ENCODE results near the gene SLC19A1.

The SLC19A1 gene

GRCh38 chr21:45510466-45510955, 31.7 kb downstream of the SLC19A1 start:
- Histone ChIP-seq H3K4me3 (ENCODE audit: insufficient read depth, low read depth, low read length, poor library complexity, severe bottlenecking) (no peak overlapping the region), H3K36me3 (ENCODE audit: control insufficient read depth, insufficient read depth, low read length) (no peaks in the 10 kb centered on the region), H3K27me3 (replicated peaks; ENCODE audit: control insufficient read depth, insufficient read depth, low read length, poor library complexity, severe bottlenecking) (no peaks in the 10 kb centered on the region), H3K9me3 (ENCODE audit: control insufficient read depth, low read length) (no peaks in the 10 kb centered on the region), H3K27ac (ENCODE audit: insufficient read depth, low read length, poor library complexity, severe bottlenecking) (no peak overlapping the region), H3K4me1 (ENCODE audit: control insufficient read depth, insufficient read depth, low read length, poor library complexity, severe bottlenecking) (no peaks in the 10 kb centered on the region)
- DNase-seq, result no peak

- no peak for DNase-seq
- no peaks in the 10 kb centered on the region for H3K9me3 ChIP-seq (ENCODE audit: control insufficient read depth, low read length)
- H3K36me3 ChIP-seq (ENCODE audit: control insufficient read depth, insufficient read depth, low read length), result no peaks in the 10 kb centered on the region
- H3K27ac ChIP-seq (ENCODE audit: insufficient read depth, low read length, poor library complexity, severe bottlenecking), result no peak overlapping the region
- H3K4me1 ChIP-seq (ENCODE audit: control insufficient read depth, insufficient read depth, low read length, poor library complexity, severe bottlenecking), result no peaks in the 10 kb centered on the region
- no peaks in the 10 kb centered on the region for H3K27me3 ChIP-seq (replicated peaks; ENCODE audit: control insufficient read depth, insufficient read depth, low read length, poor library complexity, severe bottlenecking)
- H3K4me3 ChIP-seq (ENCODE audit: insufficient read depth, low read depth, low read length, poor library complexity, severe bottlenecking), result no peak overlapping the region
Observed at GRCh38 chr21:45509566-45510465, 32.4 kb downstream of the SLC19A1 start.

- Histone ChIP-seq H3K4me3 (ENCODE audit: insufficient read depth, low read depth, low read length, poor library complexity, severe bottlenecking) (no peak overlapping the region), H3K27me3 (replicated peaks; ENCODE audit: control insufficient read depth, insufficient read depth, low read length, poor library complexity, severe bottlenecking) (no peaks in the 10 kb centered on the region), H3K36me3 (ENCODE audit: control insufficient read depth, insufficient read depth, low read length) (no peaks in the 10 kb centered on the region), H3K4me1 (ENCODE audit: control insufficient read depth, insufficient read depth, low read length, poor library complexity, severe bottlenecking) (no peaks in the 10 kb centered on the region), H3K27ac (ENCODE audit: insufficient read depth, low read length, poor library complexity, severe bottlenecking) (no peak overlapping the region), H3K9me3 (ENCODE audit: control insufficient read depth, low read length) (no peaks in the 10 kb centered on the region)
- no peak for DNase-seq
Observed at GRCh38 chr21:45508607-45509565, 33.4 kb downstream of the SLC19A1 start.

GRCh38 chr21:45507888-45508508, 34.2 kb downstream of the SLC19A1 start:
- H3K27ac ChIP-seq (ENCODE audit: insufficient read depth, low read length, poor library complexity, severe bottlenecking), result no peak overlapping the region
- no peaks in the 10 kb centered on the region for H3K27me3 ChIP-seq (replicated peaks; ENCODE audit: control insufficient read depth, insufficient read depth, low read length, poor library complexity, severe bottlenecking)
- DNase-seq, result no peak
- no peak overlapping the region for H3K4me3 ChIP-seq (ENCODE audit: insufficient read depth, low read depth, low read length, poor library complexity, severe bottlenecking)
- no peaks in the 10 kb centered on the region for H3K36me3 ChIP-seq (ENCODE audit: control insufficient read depth, insufficient read depth, low read length)
- H3K4me1 ChIP-seq (ENCODE audit: control insufficient read depth, insufficient read depth, low read length, poor library complexity, severe bottlenecking), result no peaks in the 10 kb centered on the region
- H3K9me3 ChIP-seq (ENCODE audit: control insufficient read depth, low read length), result no peaks in the 10 kb centered on the region

- no peaks in the 10 kb centered on the region for H3K36me3 ChIP-seq (ENCODE audit: control insufficient read depth, insufficient read depth, low read length)
- H3K9me3 ChIP-seq (ENCODE audit: control insufficient read depth, low read length), result no peaks in the 10 kb centered on the region
- no peak overlapping the region for H3K4me3 ChIP-seq (ENCODE audit: insufficient read depth, low read depth, low read length, poor library complexity, severe bottlenecking)
- H3K4me1 ChIP-seq (ENCODE audit: control insufficient read depth, insufficient read depth, low read length, poor library complexity, severe bottlenecking), result no peaks in the 10 kb centered on the region
- no peak for DNase-seq
- no peaks in the 10 kb centered on the region for H3K27me3 ChIP-seq (replicated peaks; ENCODE audit: control insufficient read depth, insufficient read depth, low read length, poor library complexity, severe bottlenecking)
- no peak overlapping the region for H3K27ac ChIP-seq (ENCODE audit: insufficient read depth, low read length, poor library complexity, severe bottlenecking)
Observed at GRCh38 chr21:45507523-45507875, 34.7 kb downstream of the SLC19A1 start.

GRCh38 chr21:45506836-45507522, 35.3 kb downstream of the SLC19A1 start:
- no peaks in the 10 kb centered on the region for H3K4me1 ChIP-seq (ENCODE audit: control insufficient read depth, insufficient read depth, low read length, poor library complexity, severe bottlenecking)
- H3K27me3 ChIP-seq (replicated peaks; ENCODE audit: control insufficient read depth, insufficient read depth, low read length, poor library complexity, severe bottlenecking), result no peaks in the 10 kb centered on the region
- H3K27ac ChIP-seq (ENCODE audit: insufficient read depth, low read length, poor library complexity, severe bottlenecking), result no peak overlapping the region
- no peak overlapping the region for H3K4me3 ChIP-seq (ENCODE audit: insufficient read depth, low read depth, low read length, poor library complexity, severe bottlenecking)
- no peaks in the 10 kb centered on the region for H3K36me3 ChIP-seq (ENCODE audit: control insufficient read depth, insufficient read depth, low read length)
- no peaks in the 10 kb centered on the region for H3K9me3 ChIP-seq (ENCODE audit: control insufficient read depth, low read length)
- DNase-seq, result no peak

- Histone ChIP-seq H3K4me3 (ENCODE audit: insufficient read depth, low read depth, low read length, poor library complexity, severe bottlenecking) (no peak overlapping the region), H3K9me3 (ENCODE audit: control insufficient read depth, low read length) (no peaks in the 10 kb centered on the region), H3K27me3 (replicated peaks; ENCODE audit: control insufficient read depth, insufficient read depth, low read length, poor library complexity, severe bottlenecking) (no peaks in the 10 kb centered on the region), H3K27ac (ENCODE audit: insufficient read depth, low read length, poor library complexity, severe bottlenecking) (no peak overlapping the region), H3K4me1 (ENCODE audit: control insufficient read depth, insufficient read depth, low read length, poor library complexity, severe bottlenecking) (no peaks in the 10 kb centered on the region), H3K36me3 (ENCODE audit: control insufficient read depth, insufficient read depth, low read length) (no peaks in the 10 kb centered on the region)
- DNase-seq, result no peak
Observed at GRCh38 chr21:45506241-45506817, 35.9 kb downstream of the SLC19A1 start.

GRCh38 chr21:45505416-45506021, 36.7 kb downstream of the SLC19A1 start:
- H3K27ac ChIP-seq (ENCODE audit: insufficient read depth, low read length, poor library complexity, severe bottlenecking), result no peak overlapping the region
- H3K4me1 ChIP-seq (ENCODE audit: control insufficient read depth, insufficient read depth, low read length, poor library complexity, severe bottlenecking), result no peaks in the 10 kb centered on the region
- no peaks in the 10 kb centered on the region for H3K9me3 ChIP-seq (ENCODE audit: control insufficient read depth, low read length)
- no peaks in the 10 kb centered on the region for H3K36me3 ChIP-seq (ENCODE audit: control insufficient read depth, insufficient read depth, low read length)
- no peak for DNase-seq
- no peak overlapping the region for H3K4me3 ChIP-seq (ENCODE audit: insufficient read depth, low read depth, low read length, poor library complexity, severe bottlenecking)
- H3K27me3 ChIP-seq (replicated peaks; ENCODE audit: control insufficient read depth, insufficient read depth, low read length, poor library complexity, severe bottlenecking), result no peaks in the 10 kb centered on the region

All from effector memory CD4-positive, alpha-beta T cell (primary cell).